ENCODE data around the gene PTPRD.

- TF ChIP-seq CTCF (IDR thresholded peaks at IDR 0.05) (no peak), POLR2A (IDR thresholded peaks at IDR 0.05) (no peak)
Measured at GRCh38 chr9:10242255-10242654, 370.5 kb downstream of the PTPRD start.

All from thyroid gland (tissue), 4 donors.